ENCODE measurements around the gene AEN.

Gene AEN

GRCh38 chr15:88636050-88636449 lies 14.9 kb downstream of the AEN start:
- H3K27me3 ChIP-seq (ENCODE audit: insufficient read depth, low read depth, severe bottlenecking), result no peaks in the 10 kb centered on the region
- H3K4me3 ChIP-seq (ENCODE audit: low read depth, low read length), result no peak overlapping the region
- no peak overlapping the region for H3K27ac ChIP-seq
- no peaks in the 10 kb centered on the region for H3K9me3 ChIP-seq (ENCODE audit: severe bottlenecking)
- H3K36me3 ChIP-seq, result peaks cover 38% of the 10 kb centered on the region
- no peak for DNase-seq
- TF ChIP-seq CTCF (IDR thresholded peaks at IDR 0.05; ENCODE audit: low read depth, low read length), result no peak

GRCh38 chr15:88636654-88637053 lies 15.5 kb downstream of the AEN start:
- H3K27me3 ChIP-seq (ENCODE audit: insufficient read depth, low read depth, severe bottlenecking), result no peaks in the 10 kb centered on the region
- TF ChIP-seq CTCF (IDR thresholded peaks at IDR 0.05; ENCODE audit: low read depth, low read length), result no peak
- no peak overlapping the region for H3K4me3 ChIP-seq (ENCODE audit: low read depth, low read length)
- H3K36me3 ChIP-seq, result peaks cover 32% of the 10 kb centered on the region
- peak; percentile 55 for DNase-seq
- no peaks in the 10 kb centered on the region for H3K9me3 ChIP-seq (ENCODE audit: severe bottlenecking)
- no peak overlapping the region for H3K27ac ChIP-seq

- Histone ChIP-seq H3K36me3 (peaks cover 24% of the 10 kb centered on the region), H3K27me3 (ENCODE audit: insufficient read depth, low read depth, severe bottlenecking) (no peaks in the 10 kb centered on the region), H3K9me3 (ENCODE audit: severe bottlenecking) (no peaks in the 10 kb centered on the region), H3K4me3 (ENCODE audit: low read depth, low read length) (no peak overlapping the region), H3K27ac (no peak overlapping the region)
- no peak for DNase-seq
- TF ChIP-seq CTCF (IDR thresholded peaks at IDR 0.05; ENCODE audit: low read depth, low read length), result no peak
Measured at GRCh38 chr15:88637436-88637835, 16.3 kb downstream of the AEN start.

GRCh38 chr15:88637841-88638625 lies 16.9 kb downstream of the AEN start:
- DNase-seq, result no peak
- no peaks in the 10 kb centered on the region for H3K27me3 ChIP-seq (ENCODE audit: insufficient read depth, low read depth, severe bottlenecking)
- 0 out of 2 replicates have a peak overlapping the region, but pooled peaks have one; percentile 9 for H3K27ac ChIP-seq
- no peak for TF ChIP-seq CTCF (IDR thresholded peaks at IDR 0.05; ENCODE audit: low read depth, low read length)
- H3K36me3 ChIP-seq, result peaks cover 18% of the 10 kb centered on the region
- peak overlapping the region; percentile 18; the same call in 1 of the 2 replicates for H3K4me3 ChIP-seq (ENCODE audit: low read depth, low read length)
- H3K9me3 ChIP-seq (ENCODE audit: severe bottlenecking), result no peaks in the 10 kb centered on the region

GRCh38 chr15:88638626-88639372 lies 17.7 kb downstream of the AEN start, which contains the start of gene ISG20:
TSS of gene ISG20 (plus strand) at chr15:88639016. CDS start at chr15:88639367, 351 bp downstream.
- H3K4me3 ChIP-seq (ENCODE audit: low read depth, low read length), result peak within 1 kb of the TSS; percentile 18
- peak; percentile 8; the same call in 1 of the 2 replicates for TF ChIP-seq CTCF (IDR thresholded peaks at IDR 0.05; ENCODE audit: low read depth, low read length)
- H3K27ac ChIP-seq, result peak within 1 kb of the TSS; percentile 9; the same call in 1 of the 2 replicates
- H3K27me3 ChIP-seq (ENCODE audit: insufficient read depth, low read depth, severe bottlenecking), result no peaks in the 10 kb centered on the region
- peaks cover 13% of the 10 kb centered on the region for H3K36me3 ChIP-seq
- peak; percentile 80 for DNase-seq
- H3K9me3 ChIP-seq (ENCODE audit: severe bottlenecking), result no peaks in the 10 kb centered on the region

Measured in WERI-Rb-1 (cell line).